GM21717 (cell line): ENCODE results near the gene RNASEH2B.

ENCODE experiments used
- ATAC-seq: cut with Tn5 transposase; IDR thresholded peaks from one replicate; pipeline ENCODE4 v1.9.1; 2021; ENCODE audit warnings: mild to moderate bottlenecking, moderate library complexity; ENCODE audit not compliant: unreplicated experiment

Gene RNASEH2B

GRCh38 chr13:50934735-50935435 lies 25.3 kb downstream of the RNASEH2B start:
- no peak for ATAC-seq

GRCh38 chr13:50936679-50937078 lies 27.1 kb downstream of the RNASEH2B start:
- no peak for ATAC-seq

GRCh38 chr13:50940509-50940908 lies 30.9 kb downstream of the RNASEH2B start:
- no peak for ATAC-seq

GRCh38 chr13:50941146-50941545 lies 31.6 kb downstream of the RNASEH2B start:
- ATAC-seq, result no peak

GRCh38 chr13:50942630-50943311 lies 33.2 kb downstream of the RNASEH2B start:
- ATAC-seq, result no peak

- ATAC-seq, result no peak
Measured at GRCh38 chr13:50945669-50946068, 36.1 kb downstream of the RNASEH2B start.

GRCh38 chr13:50948601-50949000 lies 39.0 kb downstream of the RNASEH2B start:
- ATAC-seq, result no peak

- ATAC-seq, result no peak
Measured at GRCh38 chr13:50950849-50951248, 41.3 kb downstream of the RNASEH2B start.

GRCh38 chr13:50951366-50951765 lies 41.8 kb downstream of the RNASEH2B start:
- no peak for ATAC-seq

GRCh38 chr13:50955241-50955640 lies 45.6 kb downstream of the RNASEH2B start:
- ATAC-seq, result no peak

GRCh38 chr13:50955798-50956197 lies 46.2 kb downstream of the RNASEH2B start:
- no peak for ATAC-seq

GRCh38 chr13:50957620-50958019 lies 48.0 kb downstream of the RNASEH2B start:
- ATAC-seq, result no peak

GRCh38 chr13:50969691-50970090 lies 60.1 kb downstream of the RNASEH2B start:
- no peak for ATAC-seq

GRCh38 chr13:50970956-50971355 lies 61.4 kb downstream of the RNASEH2B start:
- ATAC-seq, result no peak

GRCh38 chr13:50974268-50974667 lies 64.7 kb downstream of the RNASEH2B start:
- no peak for ATAC-seq

- ATAC-seq, result no peak
Measured at GRCh38 chr13:50979187-50979586, 69.6 kb downstream of the RNASEH2B start.

- no peak for ATAC-seq
Measured at GRCh38 chr13:50981686-50982085, 72.1 kb downstream of the RNASEH2B start.

GRCh38 chr13:50989476-50989875 lies 79.9 kb downstream of the RNASEH2B start:
- no peak for ATAC-seq

GRCh38 chr13:50990065-50990817 lies 80.7 kb downstream of the RNASEH2B start:
- no peak for ATAC-seq

GRCh38 chr13:50990818-50991506 lies 81.4 kb downstream of the RNASEH2B start:
- ATAC-seq, result no peak
